ENCODE measurements around the gene GNL3L.
"Not testable (repeated sequence)": the region's sequence is repeated elsewhere in the genome, so short reads cannot be mapped to it uniquely, and the experiment has no call there.

GNL3L gene

GRCh38 chrX:54529552-54530356, at the start of gene GNL3L:
TSS of gene GNL3L (plus strand) at chrX:54530219. CDS start at chrX:54532567, 2,348 bp downstream.
- H3K4me3 ChIP-seq (replicated peaks; ENCODE audit: low read depth, low read length) = peak within 1 kb of the TSS; percentile 89
- DNase-seq (ENCODE audit: extremely low read depth, low read depth) = peak; percentile 38
- no peak for TF ChIP-seq CTCF (IDR thresholded peaks at IDR 0.05; ENCODE audit: low read depth, low read length, missing control alignments)

GRCh38 chrX:54482839-54483593, 47.0 kb upstream of the GNL3L start:
- DNase-seq (ENCODE audit: extremely low read depth, low read depth) = no peak
- H3K4me3 ChIP-seq (replicated peaks; ENCODE audit: low read depth, low read length) = no peak overlapping the region
- TF ChIP-seq CTCF (IDR thresholded peaks at IDR 0.05; ENCODE audit: low read depth, low read length, missing control alignments) = no peak

GRCh38 chrX:54483946-54484345, 46.1 kb upstream of the GNL3L start:
- H3K4me3 ChIP-seq (replicated peaks; ENCODE audit: low read depth, low read length) = no peak overlapping the region
- DNase-seq (ENCODE audit: extremely low read depth, low read depth) = no peak
- no peak for TF ChIP-seq CTCF (IDR thresholded peaks at IDR 0.05; ENCODE audit: low read depth, low read length, missing control alignments)

- H3K4me3 ChIP-seq (replicated peaks; ENCODE audit: low read depth, low read length) = no peak overlapping the region
- TF ChIP-seq CTCF (IDR thresholded peaks at IDR 0.05; ENCODE audit: low read depth, low read length, missing control alignments) = no peak
These were observed 45.4 kb upstream of the GNL3L start for GRCh38 chrX:54484666-54485065.

GRCh38 chrX:54489819-54490218, 40.2 kb upstream of the GNL3L start:
- DNase-seq (ENCODE audit: extremely low read depth, low read depth); H3K4me3 ChIP-seq (replicated peaks; ENCODE audit: low read depth, low read length): not testable (repeated sequence)

More at GRCh38 chrX:54484666-54485065, 45.4 kb upstream of the GNL3L start:
- DNase-seq (ENCODE audit: extremely low read depth, low read depth) = no peak

- H3K4me3 ChIP-seq (replicated peaks; ENCODE audit: low read depth, low read length) = peak overlapping the region; percentile 18; the same call in 1 of the 2 replicates
- DNase-seq (ENCODE audit: extremely low read depth, low read depth) = no peak
- no peak for TF ChIP-seq CTCF (IDR thresholded peaks at IDR 0.05; ENCODE audit: low read depth, low read length, missing control alignments)
These were observed 37.7 kb upstream of the GNL3L start for GRCh38 chrX:54492340-54492739.
